CD4-positive, alpha-beta T cell (primary cell): ENCODE results near the gene ZNF281. TPM values are rescaled to one million over a fixed set of nuclear protein-coding genes. Genes with fewer than 3 reads are reported as not detected.

Source experiments
- ATAC-seq: fragments of 200-7000 bp; cut with Tn5 transposase; one replicate; pipeline ENCODE4 v1.10.0; 2022; ENCODE audit warnings: mild to moderate bottlenecking; ENCODE audit not compliant: poor library complexity
- CTCF ChIA-PET: fragments of 350-600 bp; sonication (Branson Sonifier 250); formaldehyde crosslinking; loops from one replicate; lab custom pipeline; 2021; ENCODE audit warnings: antibody characterized with exemption, inconsistent platforms; lab: Charles Lee
- POLR2A ChIA-PET: fragments of 350-600 bp; sonication (Branson Sonifier 250); formaldehyde crosslinking; loops from one replicate; lab custom pipeline; 2021; ENCODE audit warnings: antibody characterized with exemption, inconsistent platforms; lab: Charles Lee
- DNase-seq, 14 experiments: peaks; one replicate each; pipeline ENCODE4 v3.0.0-alpha.2; 2013 to 2020; ENCODE audit warnings: mixed read lengths in 2 of 14
- H3K27ac ChIP-seq, 2 donors: one replicate each; pipeline versions ENCODE4 v1.5.1 to v1.7.0; 2013; ENCODE audit warnings: low read length in 2 of 2, low read depth in 1 of 2, mild to moderate bottlenecking in 1 of 2
- H3K27me3 ChIP-seq, 2 experiments: 1 replicate in 1 of 2; 2 replicates in 1 of 2; pipeline versions ENCODE4 v1.6.1 to v1.7.0; 2013; ENCODE audit warnings: low read length in 2 of 2, control low read depth in 1 of 2, mild to moderate bottlenecking in 1 of 2, moderate library complexity in 1 of 2; ENCODE audit not compliant: insufficient read depth in 2 of 2, control insufficient read depth in 1 of 2
- H3K36me3 ChIP-seq: one replicate; pipeline ENCODE4 v1.6.1; 2013; ENCODE audit warnings: low read length, control low read depth; ENCODE audit not compliant: insufficient read depth
- H3K4me1 ChIP-seq: one replicate; pipeline ENCODE4 v1.6.1; 2013; ENCODE audit warnings: low read length, control low read depth; ENCODE audit not compliant: insufficient read depth
- H3K4me3 ChIP-seq: one replicate; pipeline ENCODE4 v1.5.1; 2013; ENCODE audit warnings: mild to moderate bottlenecking, low read length, moderate library complexity
- H3K9me3 ChIP-seq, 2 experiments: 1 replicate in 1 of 2; 2 replicates in 1 of 2; pipeline versions ENCODE4 v1.6.1 to v1.7.0; 2013; ENCODE audit warnings: low read length in 2 of 2, mild to moderate bottlenecking in 2 of 2, control low read depth in 1 of 2, moderate library complexity in 1 of 2; ENCODE audit not compliant: control insufficient read depth in 1 of 2, insufficient read depth in 1 of 2
- H3K27ac Mint-ChIP-seq: one replicate; pipeline ENCODE4 v1.8.0; 2020; ENCODE audit warnings: mixed read lengths
- H3K27me3 Mint-ChIP-seq: one replicate; pipeline ENCODE4 v1.8.0; 2021; ENCODE audit warnings: mixed read lengths
- H3K36me3 Mint-ChIP-seq: one replicate; pipeline ENCODE4 v1.8.0; 2021; ENCODE audit warnings: low read depth, mixed read lengths
- H3K4me1 Mint-ChIP-seq: one replicate; pipeline ENCODE4 v1.8.0; 2021; ENCODE audit warnings: low read depth, mixed read lengths
- H3K4me3 Mint-ChIP-seq: one replicate; pipeline ENCODE4 v1.8.0; 2020; ENCODE audit warnings: mild to moderate bottlenecking, mixed read lengths
- H3K9me3 Mint-ChIP-seq: one replicate; pipeline ENCODE4 v1.8.0; 2020; ENCODE audit warnings: mixed read lengths
- intact Hi-C, 2 experiments: fragments of 100-400 bp; cut with DNase I in 1 of 2; cut with micrococcal nuclease in 1 of 2; formaldehyde crosslinking; loops; one replicate each; pipeline versions ENCODE4 v1.15.1 to v1.9.0; 2023 to 2025; cut with DNase I, micrococcal nuclease
- total RNA-seq, 174 experiments: library from RNA in 2 of 174; stranded (reverse) in 2 of 174; gene quantifications; one replicate each; pipeline ENCODE4 v1.2.3 and lab custom pipeline; 2021 to 2026
- TF ChIP-seq, protein P1 (sequence below): fragments of 200-600 bp; IDR thresholded peaks from one replicate; pipeline ENCODE4 v1.8.0; 2022; ENCODE audit warnings: antibody characterized with exemption, mild to moderate bottlenecking

ZNF281 gene
- total RNA-seq, 2 experiments from 2014 or later, result 27.6 to 29.3 TPM

GRCh38 chr1:200405264-200405663 lies 4.6 kb downstream of the ZNF281 start:
- H3K27me3 ChIP-seq, result no peaks in the 10 kb centered on the region
- no peak overlapping the region for H3K27ac ChIP-seq
- no peak overlapping the region for H3K4me3 ChIP-seq
- no peaks in the 10 kb centered on the region for H3K27me3 Mint-ChIP-seq
- H3K36me3 Mint-ChIP-seq, result peaks cover 78% of the 10 kb centered on the region
- intact Hi-C loops, result loop anchor here (10.0 kb wide), 2 partner anchors 100 to 330 kb away; partner anchors contain the start of gene CAMSAP2 (in 1 of the 2)
- H3K36me3 ChIP-seq, result peaks cover 17% of the 10 kb centered on the region
- POLR2A ChIA-PET, result no interaction called here
- CTCF ChIA-PET, result interaction anchor here (1.0 kb wide), 1 partner anchor 10 kb away, joined by 3 read pairs; no protein-coding TSS in a partner anchor
- H3K4me1 ChIP-seq, result peaks cover 25% of the 10 kb centered on the region
- DNase-seq (no peak), ATAC-seq (no peak)
- no peaks in the 10 kb centered on the region for H3K9me3 ChIP-seq
- H3K9me3 Mint-ChIP-seq, result peaks cover 4% of the 10 kb centered on the region
- H3K4me1 Mint-ChIP-seq, result peaks cover 86% of the 10 kb centered on the region
- no peak overlapping the region for H3K27ac Mint-ChIP-seq
- peak overlapping the region; percentile 43 for H3K4me3 Mint-ChIP-seq
- TF ChIP-seq, protein P1, sequence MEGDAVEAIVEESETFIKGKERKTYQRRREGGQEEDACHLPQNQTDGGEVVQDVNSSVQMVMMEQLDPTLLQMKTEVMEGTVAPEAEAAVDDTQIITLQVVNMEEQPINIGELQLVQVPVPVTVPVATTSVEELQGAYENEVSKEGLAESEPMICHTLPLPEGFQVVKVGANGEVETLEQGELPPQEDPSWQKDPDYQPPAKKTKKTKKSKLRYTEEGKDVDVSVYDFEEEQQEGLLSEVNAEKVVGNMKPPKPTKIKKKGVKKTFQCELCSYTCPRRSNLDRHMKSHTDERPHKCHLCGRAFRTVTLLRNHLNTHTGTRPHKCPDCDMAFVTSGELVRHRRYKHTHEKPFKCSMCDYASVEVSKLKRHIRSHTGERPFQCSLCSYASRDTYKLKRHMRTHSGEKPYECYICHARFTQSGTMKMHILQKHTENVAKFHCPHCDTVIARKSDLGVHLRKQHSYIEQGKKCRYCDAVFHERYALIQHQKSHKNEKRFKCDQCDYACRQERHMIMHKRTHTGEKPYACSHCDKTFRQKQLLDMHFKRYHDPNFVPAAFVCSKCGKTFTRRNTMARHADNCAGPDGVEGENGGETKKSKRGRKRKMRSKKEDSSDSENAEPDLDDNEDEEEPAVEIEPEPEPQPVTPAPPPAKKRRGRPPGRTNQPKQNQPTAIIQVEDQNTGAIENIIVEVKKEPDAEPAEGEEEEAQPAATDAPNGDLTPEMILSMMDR, result no peak

DNA sequence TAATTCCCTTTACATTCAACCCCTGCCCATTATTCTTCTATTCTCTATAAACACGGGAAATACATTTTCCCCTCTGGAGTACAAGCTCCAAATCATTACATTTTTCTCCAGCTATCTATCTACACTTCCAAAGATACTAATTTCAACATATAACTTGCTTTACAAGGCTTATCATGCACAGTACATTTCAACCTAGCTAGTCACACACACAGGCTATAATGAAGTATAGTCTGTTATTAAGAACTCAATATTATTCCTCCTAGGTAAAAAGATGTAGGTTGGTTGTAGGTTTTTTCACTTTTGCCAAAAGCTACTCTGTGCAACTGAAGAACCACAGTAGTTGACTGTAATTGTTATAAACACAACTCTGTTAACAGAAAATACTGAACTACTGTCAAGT lies 8.1 kb downstream of the ZNF281 start:
- H3K36me3 Mint-ChIP-seq, result peaks cover 48% of the 10 kb centered on the region
- H3K4me1 Mint-ChIP-seq, result peaks cover 76% of the 10 kb centered on the region
- H3K4me3 Mint-ChIP-seq, result no peak overlapping the region
- Histone ChIP-seq H3K27me3 (no peaks in the 10 kb centered on the region), H3K4me1 (peaks cover 5% of the 10 kb centered on the region), H3K27ac (no peak overlapping the region), H3K9me3 (no peaks in the 10 kb centered on the region), H3K36me3 (peaks cover 2% of the 10 kb centered on the region), H3K4me3 (no peak overlapping the region)
- no peaks in the 10 kb centered on the region for H3K9me3 Mint-ChIP-seq
- no peaks in the 10 kb centered on the region for H3K27me3 Mint-ChIP-seq
- DNase-seq (no peak), ATAC-seq (no peak)
- no peak overlapping the region for H3K27ac Mint-ChIP-seq
- TF ChIP-seq, protein P1, result no peak
- CTCF ChIA-PET, result no interaction called here
- POLR2A ChIA-PET, result no interaction called here
- intact Hi-C loops, result loop anchor here (10.0 kb wide), 2 partner anchors 97 to 333 kb away; partner anchors contain the start of gene CAMSAP2 (in 1 of the 2)

DNA sequence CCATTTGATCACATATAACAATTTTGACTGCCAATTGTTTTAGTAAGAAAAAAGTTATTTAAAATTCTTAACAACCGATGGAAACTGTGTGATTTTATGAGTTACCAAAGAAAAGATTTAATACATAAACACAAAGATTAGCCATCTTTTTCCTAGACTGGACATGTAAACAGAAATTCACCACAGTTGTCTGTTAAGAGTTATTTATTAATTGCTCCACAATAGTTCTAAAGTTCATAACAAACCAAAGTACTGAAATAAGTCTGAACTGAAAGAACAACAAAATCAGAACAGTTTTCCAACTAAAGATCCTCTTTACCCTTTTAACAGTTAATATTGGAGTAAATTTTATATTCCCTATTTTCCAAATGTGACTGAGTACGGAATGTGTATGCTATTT lies 8.6 kb downstream of the ZNF281 start:
- no peaks in the 10 kb centered on the region for H3K9me3 Mint-ChIP-seq
- peaks cover 44% of the 10 kb centered on the region for H3K36me3 Mint-ChIP-seq
- TF ChIP-seq, protein P1, result no peak
- no peak overlapping the region for H3K4me3 Mint-ChIP-seq
- Histone ChIP-seq H3K27ac (no peak overlapping the region), H3K4me1 (peaks cover 4% of the 10 kb centered on the region), H3K36me3 (peaks cover 2% of the 10 kb centered on the region), H3K4me3 (no peak overlapping the region), H3K9me3 (no peaks in the 10 kb centered on the region), H3K27me3 (no peaks in the 10 kb centered on the region)
- no peaks in the 10 kb centered on the region for H3K27me3 Mint-ChIP-seq
- no peak for DNase-seq
- CTCF ChIA-PET, result no interaction called here
- POLR2A ChIA-PET, result no interaction called here
- intact Hi-C loops, result loop anchor here (10.0 kb wide), 2 partner anchors 96 to 334 kb away; partner anchors contain the start of gene CAMSAP2 (in 1 of the 2)
- no peak for ATAC-seq
- peaks cover 71% of the 10 kb centered on the region for H3K4me1 Mint-ChIP-seq
- H3K27ac Mint-ChIP-seq, result no peak overlapping the region
